Kasumi-1 (cell line): Measurements from ENCODE around the gene MARK4.

Experiments
- DNase-seq, 2 experiments: peaks; one replicate each; lab custom pipeline; 2025; lab: John Stamatoyannopoulos, UW

MARK4 gene

DNA sequence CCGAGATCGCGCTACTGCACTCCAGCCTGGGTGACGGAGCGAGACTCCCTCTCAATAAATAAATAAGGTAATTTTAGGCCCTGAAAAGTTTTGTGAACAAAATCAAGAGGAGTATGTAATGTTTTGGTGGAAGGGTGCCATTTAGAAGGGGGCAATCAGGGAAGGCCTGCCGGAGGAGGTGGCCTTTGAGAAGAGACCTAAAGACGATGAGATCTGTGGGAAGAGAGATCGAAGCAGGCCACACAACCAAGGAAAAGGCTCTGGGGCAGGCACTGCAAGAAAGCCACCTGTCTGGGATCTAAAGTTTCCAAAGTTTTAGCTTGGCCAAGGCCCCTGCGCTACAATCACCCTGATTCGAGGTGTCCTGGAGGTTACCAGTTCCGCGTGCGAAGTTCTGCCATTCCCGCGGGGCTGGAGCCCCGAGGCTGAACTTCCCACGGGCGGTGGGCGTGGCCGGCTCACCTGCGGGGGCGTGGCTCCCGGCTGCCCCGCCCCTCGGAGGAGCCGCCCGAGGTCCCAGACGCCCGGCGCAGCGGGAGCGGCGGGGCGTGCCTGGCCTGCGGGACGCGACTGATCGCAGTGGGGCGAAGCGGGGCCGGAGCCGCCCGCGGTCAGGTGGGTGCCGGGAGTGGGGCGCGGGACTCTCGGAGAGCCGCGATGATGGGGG lies 89.3 kb downstream of the MARK4 start, which contains the start of gene KLC3:
TSS of gene KLC3 (plus strand) at position 519 of the 667 bp plus-strand sequence. CDS start 4,792 bp downstream, outside the sequence.
- DNase-seq = no peak

DNA sequence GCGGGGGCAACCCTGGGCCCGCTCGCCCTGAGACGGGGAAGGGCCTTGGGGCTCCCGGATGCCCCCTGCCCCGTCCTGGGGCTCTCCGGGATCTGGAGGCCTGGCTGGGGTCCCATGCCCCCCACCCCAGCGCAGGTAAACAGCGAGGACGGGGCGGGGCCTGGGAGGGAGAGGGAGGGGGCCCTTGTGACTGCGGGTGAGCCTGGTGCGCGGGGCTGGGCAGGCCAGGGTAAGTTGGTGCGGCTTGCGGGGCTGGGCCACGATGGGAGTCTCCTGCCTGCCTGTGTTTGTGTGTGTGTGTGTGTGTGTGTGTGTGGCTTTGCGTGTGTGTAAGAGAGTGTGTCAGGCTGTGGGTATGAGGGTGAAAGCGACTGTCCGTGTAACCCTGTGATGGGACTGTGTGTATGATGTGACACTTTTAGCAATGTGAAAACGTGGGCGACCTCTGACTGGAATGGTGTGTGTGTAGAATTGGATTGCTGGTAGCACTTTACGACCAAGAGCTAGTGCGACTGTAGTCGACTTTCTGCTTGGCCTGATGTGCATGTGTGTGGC lies 89.9 kb downstream of the MARK4 start:
- no peak for DNase-seq

DNA sequence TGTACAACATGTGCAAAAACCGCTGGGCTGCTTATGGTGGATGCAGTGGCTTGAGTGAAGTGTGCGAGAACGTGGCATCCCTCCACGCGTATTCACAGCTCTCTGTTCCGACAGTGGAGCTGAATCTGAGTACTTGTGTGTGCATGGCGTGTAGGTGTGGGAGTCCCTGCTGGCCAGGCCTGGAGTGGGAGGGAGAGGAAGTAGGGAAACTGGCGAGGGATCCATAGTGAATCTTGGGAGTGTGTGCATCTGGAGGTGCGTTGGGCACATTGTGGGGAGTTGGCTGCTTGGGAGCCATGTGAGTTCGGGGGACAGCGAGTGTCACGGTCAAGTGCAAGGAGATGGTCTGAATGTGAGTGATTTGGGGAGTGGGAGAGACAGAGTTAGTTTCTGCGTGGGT lies 91.8 kb downstream of the MARK4 start:
- DNase-seq = no peak

DNA sequence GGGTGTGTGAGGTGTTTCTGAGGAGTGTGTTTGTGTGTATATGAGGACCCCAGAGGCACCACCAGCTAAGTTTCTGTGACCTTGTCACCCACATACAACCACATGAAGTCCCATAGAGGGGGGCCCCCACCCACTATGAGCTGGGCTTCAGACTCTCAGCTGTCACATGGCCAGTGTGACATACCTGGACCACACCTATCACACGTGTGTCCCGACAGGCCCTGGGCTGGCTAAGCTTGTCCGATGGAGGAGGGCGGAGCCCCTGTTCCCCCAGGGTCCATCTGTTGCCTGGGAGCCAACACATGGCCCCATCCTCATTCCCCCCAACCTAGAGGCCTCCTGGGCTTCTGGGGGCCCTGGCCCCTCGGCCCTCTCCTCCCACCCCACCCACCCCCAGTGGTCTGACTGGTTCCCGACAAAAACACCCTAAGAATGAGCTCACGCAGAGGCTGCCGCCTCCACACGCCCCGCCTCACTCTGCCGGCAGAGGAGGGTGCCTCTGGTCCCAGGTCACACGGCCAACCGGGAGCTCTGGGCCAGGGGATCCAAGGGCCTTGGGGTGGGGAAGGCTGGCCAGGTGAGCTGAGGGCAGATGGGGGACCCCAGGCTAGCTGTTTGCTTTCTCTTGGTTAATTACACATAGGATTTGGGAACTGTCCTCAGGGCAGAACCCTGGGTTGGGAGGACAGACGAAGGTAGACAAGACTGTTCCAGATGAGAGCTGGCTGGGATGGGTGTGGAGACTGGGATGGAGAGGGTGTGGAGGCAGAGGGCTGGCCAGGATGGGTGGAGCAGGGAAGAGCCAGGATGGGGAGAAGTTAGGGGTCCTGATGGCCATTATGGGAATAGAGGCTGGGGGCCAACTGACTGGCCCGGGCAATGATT lies 93.8 kb downstream of the MARK4 start:
- no peak for DNase-seq

DNA sequence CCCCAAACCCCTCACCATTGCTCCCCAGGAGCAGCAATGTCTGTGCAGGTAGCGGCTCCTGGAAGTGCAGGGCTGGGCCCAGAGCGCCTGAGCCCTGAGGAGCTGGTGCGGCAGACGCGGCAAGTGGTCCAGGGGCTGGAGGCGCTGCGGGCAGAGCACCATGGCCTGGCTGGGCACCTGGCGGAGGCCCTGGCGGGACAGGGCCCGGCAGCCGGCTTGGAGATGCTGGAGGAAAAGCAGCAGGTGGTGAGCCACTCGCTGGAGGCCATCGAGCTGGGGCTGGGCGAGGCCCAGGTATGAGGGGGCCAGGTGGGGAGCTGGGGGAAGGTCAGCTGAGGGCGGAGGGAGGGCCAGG lies 94.4 kb downstream of the MARK4 start:
- no peak for DNase-seq

DNA sequence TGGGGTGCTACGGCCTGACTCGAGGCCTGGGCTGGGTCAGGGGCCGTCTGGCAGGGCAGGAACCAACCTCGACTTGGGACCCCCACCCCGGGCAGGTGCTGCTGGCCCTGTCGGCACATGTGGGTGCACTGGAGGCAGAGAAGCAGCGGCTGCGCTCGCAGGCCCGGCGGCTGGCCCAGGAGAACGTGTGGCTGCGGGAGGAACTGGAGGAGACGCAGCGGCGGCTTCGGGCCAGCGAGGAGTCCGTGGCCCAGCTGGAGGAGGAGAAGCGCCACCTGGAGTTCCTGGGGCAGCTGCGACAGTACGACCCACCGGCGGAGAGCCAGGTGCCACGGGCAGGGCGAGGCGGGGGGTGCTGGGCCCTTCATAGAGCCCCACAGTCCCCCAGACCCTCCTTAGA lies 95.4 kb downstream of the MARK4 start:
- DNase-seq = no peak

DNA sequence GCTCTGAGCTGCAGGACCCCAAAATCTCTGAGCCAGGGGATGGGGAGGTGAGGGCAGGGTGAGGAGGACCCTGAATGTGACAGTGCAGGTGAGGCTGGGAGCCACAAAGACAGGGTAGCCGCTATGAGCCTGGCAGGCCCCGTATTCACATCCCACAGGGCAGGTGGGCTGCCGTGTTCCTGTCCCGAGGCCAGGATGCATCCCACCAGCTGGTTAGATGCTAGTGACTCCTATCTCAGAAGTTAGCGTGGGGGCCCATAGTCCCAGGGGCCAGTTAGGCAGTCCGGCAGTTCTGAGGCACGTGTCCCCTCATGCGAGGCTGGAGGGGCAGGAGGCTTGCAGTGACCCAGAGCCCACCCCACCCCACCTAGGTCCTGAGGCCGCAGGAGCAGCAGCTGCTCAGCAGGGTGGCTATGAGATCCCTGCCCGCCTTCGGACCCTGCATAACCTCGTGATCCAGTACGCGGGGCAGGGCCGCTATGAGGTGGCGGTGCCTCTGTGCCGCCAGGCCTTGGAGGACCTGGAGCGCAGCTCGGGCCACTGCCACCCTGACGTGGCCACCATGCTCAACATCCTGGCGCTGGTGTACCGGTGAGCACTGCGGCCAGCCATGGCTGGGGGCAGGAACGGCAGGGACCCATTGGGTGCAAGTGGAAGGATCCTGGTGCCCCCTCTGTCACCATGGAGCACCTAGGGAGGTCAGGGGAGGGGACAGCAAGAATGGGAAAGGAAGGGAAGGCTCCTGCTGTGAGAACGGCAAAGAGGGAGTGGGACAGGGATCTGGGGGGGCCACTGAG lies 96.7 kb downstream of the MARK4 start:
- no peak for DNase-seq

DNA sequence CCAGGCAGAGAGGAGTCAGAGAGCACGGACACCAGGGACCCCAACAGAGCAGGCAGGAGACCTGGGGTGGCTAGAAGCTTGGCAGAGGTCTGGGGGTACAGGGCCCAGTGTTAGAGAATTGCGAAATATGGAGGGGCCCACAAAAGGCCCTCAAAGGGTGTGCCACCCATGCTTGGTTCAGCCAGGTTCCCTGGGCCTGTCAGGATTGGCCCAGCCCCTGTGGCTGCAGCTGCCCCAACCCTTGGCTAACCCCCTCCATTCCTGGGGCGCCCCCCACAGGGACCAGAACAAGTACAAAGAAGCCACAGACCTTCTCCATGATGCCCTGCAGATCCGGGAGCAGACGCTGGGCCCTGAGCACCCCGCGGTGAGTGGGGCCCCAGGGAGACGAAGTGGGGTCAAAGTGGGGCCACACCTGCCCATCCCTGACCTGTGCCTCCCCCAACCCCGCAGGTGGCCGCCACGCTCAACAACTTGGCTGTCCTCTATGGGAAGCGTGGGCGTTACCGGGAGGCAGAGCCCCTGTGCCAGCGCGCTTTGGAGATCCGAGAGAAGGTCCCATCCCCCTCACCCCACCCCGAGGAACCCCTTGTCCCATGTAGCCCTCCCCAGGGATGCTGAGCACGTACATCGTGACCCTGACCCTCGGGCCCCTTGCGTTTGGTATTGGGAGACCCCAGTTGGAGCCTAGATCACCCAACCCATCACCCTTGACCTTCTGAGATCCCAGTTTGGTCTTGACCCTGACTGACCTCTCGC lies 97.5 kb downstream of the MARK4 start:
- DNase-seq = no peak

DNA sequence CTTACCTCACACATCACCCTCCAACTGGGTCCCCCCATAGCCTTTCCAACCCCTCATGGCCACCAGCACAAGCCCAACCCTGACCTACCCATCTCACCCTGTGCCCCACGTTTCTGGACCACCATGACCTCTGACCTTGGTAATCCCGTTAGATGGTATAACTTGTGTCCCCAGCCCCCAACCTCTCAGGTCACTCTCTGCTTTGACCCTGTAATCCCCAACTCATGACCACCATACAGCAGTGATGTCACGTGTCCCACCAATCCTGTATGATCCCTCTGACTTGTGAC lies 98.0 kb downstream of the MARK4 start:
- DNase-seq = no peak

DNA sequence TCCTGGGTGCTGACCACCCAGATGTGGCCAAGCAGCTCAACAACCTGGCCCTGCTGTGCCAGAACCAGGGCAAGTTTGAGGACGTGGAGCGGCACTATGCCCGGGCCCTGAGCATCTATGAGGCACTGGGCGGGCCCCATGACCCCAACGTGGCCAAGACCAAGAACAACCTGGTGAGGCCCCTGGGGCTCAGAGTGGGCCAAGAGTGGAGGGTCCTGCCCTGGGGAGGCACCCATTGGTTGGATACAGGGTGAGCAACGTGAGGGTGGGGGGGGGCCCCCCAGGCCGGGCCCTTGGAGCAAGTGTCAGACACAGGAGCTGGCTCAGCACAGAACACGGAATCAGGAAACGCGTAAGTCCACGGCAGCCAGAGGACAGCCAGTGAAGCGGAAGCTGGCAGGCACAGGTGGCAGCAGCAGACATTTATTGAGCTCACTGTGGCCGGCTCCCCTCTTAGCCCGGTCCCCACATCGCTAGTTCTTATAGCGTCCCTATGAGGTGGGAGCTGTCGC lies 98.4 kb downstream of the MARK4 start:
- no peak for DNase-seq

DNA sequence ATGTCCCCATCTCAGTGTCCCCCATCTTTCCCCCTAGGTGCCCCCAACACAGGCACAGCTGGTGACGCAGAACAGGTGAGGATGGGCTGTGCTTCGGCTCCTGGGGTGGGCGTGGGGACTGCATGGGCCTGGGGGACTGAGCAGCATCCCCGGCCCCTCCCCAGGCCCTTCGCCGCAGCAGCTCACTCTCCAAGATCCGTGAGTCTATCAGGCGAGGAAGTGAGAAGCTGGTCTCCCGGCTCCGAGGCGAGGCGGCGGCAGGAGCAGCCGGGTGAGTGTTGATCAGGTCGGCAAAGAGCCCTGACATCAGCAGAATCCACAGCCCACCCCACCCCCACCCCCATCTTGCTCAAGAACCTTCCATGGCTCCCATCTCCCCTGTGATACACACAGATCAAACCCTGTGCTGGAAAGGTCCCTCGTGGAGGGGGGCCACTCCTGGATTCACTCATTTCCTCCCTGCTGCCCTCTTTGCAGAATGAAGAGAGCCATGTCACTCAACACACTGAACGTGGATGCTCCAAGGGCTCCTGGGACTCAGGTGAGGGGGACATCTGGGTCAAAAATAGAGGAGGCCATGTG lies 99.5 kb downstream of the MARK4 start:
- no peak for DNase-seq

DNA sequence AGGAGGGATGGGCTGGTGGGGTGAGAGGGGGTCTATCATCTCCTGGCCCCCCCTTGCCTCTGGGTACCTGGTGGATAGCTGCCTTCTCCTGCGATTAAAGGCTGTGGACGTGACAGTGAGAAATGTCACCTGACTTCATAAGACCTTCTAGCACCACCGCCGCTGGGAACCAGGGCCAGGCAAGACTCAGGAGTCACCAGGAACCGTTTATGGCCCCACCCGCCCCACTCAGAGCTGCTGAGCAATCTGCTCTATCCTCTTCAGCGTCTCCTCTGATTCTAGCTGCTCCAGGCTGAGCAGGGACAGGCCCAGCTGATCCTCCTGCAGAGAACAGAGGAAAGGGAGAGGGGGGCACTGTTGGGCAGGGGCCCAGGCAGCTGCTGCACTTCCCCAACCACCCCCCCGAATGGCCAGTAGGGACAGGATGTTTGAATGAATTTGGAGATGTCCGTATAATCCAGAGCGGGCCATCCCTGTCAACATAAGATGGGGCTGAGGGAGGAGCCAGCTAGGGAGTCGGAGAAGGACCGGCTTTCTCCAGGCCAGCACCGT lies 100.4 kb downstream of the MARK4 start:
- DNase-seq = no peak

DNA sequence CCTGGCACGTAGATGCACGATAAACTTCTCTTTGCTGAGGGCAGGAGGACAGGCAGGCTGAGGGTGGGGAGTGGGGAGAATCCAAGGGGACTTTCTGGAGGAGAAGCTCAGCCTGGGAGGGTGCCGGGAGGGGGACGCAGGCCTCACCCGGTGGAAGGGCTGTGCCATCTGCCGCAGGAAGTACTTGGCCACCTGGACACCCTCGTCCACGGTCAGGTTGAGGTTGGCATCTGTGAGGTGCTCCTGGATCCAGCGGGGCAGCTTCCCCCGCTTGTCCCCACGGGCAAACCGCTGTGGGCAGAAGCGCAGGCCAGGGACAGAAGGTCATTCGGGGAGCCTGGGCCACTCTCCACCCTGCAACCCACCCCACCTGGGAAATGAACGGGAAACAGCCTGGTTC lies 101.0 kb downstream of the MARK4 start:
- DNase-seq = no peak

DNA sequence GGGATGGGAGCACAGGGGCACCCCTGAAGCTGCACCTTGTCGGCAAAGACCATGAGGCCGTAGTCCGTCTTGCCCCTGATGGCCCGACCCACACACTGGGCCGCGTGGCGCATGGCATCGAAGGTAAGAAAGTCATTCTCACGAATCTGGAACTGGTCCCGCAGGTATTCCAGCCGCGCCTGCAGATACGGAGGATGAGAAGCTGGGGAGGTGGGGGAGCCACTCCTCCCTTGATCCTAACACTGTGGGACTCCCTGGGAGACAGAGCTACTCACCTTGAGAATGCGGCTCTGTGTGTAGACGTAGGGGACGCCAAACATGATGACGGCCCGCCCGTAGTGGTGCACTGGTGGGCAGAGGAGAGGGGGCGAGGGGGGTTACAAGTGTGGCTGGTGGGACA lies 101.4 kb downstream of the MARK4 start:
- DNase-seq = no peak

DNA sequence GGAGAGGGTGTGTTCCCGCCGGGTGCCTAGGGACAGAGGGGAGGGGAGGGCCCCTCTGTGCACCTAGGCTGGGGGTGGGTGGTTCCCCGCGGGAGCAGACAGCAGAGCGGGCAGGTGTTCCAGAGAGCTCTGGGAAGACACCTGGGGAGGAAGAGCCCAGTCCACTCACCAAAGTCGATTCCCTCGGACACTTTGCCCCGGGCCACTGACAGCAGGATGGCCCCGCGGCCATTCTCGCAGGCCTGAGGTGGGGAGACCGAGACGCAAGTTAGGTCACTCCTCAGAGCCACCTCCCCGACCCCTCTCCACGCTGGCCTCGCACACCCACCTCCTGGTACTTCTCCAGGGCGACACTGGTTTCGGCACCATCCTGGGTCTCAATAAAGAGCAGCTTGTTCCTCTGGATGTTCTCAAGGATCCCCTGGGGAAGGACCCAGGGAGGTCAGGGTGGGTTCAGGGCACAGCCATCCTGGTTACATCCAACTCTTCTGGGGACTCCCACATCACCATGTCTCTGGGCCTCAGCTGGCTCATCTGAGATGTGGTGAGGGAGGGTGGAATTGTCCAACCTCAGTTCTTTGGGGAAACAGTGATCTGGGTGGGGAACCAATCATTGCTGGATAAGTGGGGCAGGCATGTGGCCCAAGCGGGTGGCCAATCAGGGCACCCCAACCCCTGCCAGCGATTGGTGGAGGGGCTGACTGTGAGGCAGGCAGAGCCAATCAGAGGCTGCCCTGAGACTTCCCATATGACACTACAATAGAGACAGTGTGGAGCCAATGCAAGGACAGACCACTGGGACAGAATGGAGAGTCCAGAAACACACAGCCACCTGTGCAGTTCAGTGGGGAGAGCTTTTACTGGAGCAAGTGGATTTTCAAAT lies 102.1 kb downstream of the MARK4 start:
- DNase-seq = no peak

DNA sequence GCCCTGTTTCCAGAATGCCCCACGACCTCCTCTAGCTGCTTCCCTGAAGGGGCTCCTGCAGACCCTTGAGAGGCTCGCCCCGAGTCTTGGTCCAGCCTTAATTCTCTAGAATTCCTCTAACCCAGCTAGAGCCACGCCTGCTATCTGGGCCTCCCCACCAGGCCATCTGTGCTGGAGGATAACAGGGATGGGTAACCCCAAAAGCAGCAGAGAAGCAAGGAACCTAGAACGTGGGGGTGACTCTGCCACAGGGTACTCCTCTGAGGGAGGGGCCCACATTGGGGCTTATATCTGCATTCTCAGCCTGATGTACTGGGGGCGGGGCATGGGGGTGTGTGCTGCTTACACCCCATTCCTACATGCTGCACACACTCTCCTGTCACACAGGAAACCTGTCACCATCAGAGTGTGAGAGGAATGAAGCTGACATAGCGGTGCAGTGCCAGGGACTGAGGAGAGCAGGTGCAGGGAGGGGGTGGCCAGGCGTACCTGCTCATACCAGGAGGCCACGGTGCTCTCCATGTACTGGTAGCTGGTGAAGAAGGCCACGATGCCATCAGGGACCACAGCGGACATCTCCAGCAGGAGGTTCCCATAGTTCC lies 103.3 kb downstream of the MARK4 start:
- DNase-seq = no peak
